Activated effector memory CD4-positive, alpha-beta T cell treated with anti-CD3 and anti-CD28 coated beads, Interleukin-2, amount 50 U/mL, for 16 hours (primary cell): ENCODE measurements around the gene ZIM2.
"Not testable (repeated sequence)": the region's sequence is repeated elsewhere in the genome, so short reads cannot be mapped to it uniquely, and the experiment has no call there.

Source experiments
- DNase-seq: peaks from one replicate; pipeline ENCODE4 v3.0.0-alpha.2; 2020

ZIM2 gene

DNA sequence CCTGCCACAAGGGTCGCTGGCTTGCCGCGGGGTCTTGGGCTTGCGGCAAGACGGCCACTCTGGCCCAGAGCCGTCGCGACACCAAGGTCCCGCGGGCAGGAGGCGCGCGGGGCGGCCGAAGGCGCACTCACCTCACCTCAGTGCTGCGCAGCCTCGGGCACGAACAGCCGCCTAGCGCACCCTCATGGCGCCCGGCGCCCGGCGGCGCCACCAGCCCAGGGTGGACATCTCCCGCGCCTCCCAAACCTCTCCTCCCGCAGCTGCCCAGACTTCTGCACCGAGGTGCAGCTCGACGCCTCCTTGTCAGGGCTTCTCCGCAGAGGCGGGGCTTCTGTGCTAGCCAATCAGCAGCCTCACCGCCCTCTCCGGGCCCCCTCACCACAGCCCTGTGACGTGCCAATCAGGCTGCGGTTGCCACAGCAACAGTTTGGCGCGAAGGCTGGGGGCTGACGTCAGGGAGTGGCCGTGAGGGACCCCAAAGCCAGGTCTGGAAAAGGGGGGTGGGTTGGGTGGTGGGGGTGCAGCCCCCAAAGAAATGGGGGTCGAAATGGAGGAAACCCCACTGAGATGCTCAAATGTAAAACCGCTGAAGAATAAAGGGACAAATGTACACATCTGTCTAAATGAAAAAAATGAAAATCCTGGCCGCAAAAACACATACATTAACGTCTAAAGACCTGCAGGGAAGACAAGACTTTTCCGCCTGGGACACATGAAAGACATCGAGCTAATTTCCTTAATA, at the start of gene ZIM2, which contains the start of gene PEG3:
Gene ZIM2, minus strand, starts transcription at position 276 of the 742 bp plus-strand sequence. CDS start 16,449 bp downstream, outside the sequence.
Gene PEG3, minus strand, starts transcription at position 276 of the 742 bp plus-strand sequence. CDS start 16,071 bp downstream, outside the sequence.
- DNase-seq, result no peak

DNA sequence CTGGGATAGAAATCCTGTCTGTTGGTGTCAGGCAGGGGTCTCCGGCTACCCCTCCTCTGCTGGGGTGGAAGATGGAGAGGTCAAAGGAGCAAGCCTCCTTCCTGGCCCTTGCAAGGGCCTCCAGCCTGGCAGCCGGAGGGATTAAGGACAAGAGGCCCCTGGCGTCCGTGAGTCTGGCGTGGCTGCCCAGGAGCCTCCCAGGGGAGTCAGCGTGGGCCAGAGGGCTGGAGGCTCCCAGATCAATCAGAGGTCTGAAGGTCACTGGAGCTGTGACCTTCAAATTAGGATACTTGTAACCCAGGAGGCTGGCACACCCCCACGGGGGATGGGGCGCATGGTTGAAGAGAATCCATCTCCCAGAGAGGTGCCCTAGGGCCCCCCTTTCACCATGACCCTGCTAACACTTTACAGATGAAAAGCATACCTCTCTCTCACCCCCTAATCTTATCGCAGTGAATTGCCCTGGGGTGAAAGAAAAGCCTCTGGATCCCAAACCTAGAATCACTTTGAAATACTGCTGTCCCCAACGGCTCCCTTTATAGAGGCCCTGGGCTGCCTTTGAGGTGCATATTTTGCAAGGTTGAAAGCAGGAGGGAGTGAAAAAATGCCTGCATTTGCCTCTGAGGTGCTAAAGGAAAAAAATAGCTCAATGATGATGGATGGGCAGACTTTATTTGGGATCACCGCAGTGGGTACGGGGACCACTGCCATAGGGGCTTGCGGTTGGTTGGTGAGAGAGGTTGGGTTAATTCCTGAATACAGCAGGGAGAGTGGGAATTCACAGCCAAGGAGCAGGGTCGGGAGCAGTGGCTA, 44.9 kb upstream of the ZIM2 start:
- DNase-seq, result no peak

DNA sequence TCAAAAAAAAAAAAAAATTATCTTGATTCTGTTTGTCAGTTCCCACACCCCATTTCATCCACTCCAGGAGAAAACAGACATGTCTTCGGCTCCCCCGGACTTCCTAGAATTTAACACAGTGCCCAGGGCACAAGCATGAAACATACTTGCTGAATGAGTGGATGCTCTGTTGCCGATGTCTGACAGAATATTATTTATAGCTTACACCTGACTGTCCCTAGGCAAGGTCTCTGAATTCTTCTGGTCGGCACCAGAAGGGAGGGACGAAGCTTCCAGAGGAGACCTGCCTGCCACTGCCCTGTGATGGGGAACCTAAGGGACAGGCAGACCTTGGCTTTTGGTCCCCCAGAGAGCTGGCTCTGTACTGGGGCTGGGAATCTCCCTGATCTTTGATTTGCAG, 43.9 kb upstream of the ZIM2 start:
- no peak for DNase-seq

DNA sequence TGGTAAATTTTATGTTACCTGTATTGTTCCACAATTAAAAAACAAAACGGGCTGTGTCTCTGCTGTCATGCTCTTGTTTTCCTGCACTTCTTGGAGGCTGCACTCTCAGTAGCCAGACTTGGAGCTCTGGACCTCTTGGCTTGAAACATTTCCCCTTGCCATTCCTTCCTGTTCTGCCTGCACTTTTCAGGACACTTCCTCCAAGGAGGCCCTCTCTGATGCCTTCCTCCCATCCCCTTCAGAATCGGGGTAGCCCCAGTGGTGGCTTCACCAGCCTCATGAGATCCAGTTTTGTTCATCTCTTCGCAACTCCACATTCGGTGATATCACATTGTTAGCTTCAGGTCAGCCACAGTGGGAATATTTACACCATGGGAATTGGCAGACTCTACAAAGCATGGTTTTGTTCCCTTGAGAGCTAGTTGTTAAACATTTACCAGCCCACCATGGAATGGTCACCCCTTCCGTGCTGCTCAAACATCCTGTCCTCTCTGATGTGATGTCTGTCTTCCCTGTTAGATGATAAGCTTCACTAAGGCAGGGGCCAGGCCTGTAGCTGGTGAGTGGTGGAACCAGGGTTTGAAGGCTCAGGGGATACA, 40.2 kb upstream of the ZIM2 start:
- no peak for DNase-seq

DNA sequence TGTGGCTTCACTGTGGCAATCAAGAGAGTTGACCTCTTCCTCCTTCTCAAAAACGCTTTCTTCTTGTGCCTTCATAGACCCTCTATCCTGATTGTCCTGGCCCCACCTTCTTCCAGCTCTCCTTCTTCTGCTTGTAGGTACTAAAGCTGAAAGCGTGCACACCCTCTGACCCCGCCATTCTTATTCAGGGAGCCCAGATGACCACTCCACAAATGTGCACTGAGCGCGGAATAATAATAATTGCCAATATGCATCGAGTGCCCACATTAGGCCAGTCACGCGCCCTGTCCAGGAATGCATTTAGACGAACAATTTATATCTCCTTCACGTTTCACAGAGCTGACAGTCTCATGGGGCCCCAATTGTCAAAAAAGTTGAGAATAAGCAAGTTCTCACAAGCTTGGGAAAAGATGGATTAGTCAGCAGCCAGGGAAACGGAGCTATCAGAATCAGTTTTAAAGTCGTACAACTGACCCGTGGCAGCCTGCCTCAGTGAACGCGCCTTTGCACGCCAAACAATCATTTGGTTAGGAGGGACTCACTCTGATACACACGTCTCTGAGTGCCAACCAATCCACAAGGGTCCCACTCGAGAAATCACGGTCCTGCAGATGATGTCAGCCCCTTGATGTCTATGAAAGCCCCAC, 36.7 kb upstream of the ZIM2 start:
- DNase-seq, result no peak

DNA sequence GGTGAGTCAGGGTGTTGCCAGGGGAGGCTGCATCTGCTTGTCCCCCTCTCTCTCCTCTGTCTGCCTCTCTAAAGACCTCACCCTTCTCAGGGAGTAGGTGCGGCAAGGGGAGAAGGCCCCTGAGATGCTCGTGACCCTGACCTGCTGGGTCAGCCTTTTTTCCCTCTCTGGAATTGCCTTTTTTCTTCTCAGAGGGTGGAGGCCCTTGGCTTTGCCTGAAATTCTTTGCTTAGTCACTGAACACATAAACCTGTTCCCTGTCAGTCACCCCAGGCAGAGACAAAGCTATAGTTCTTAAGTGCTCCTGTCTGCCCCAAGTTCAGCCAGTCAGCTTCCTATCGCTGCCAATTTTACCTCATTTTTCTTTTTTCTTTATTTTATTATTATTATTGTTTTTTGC, 35.2 kb upstream of the ZIM2 start:
- DNase-seq, result no peak

DNA sequence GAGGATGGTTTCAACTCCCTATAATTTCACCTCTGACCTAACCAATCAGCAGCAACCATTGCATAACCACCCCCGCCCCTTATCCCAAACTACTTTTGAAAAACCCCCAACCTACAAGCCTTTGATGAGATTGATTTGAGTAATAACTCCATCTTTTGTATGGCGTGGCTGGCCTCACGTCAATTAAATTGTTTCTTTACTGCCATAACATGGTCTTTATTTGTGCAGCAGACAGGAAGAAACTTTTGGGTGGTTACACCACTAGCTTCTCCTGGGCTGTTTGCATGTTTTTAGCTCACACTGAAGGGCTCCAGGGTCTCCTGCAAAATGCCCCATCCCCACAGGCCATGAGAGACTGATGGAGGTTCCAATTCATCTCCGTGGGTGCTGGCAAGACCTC, 34.0 kb upstream of the ZIM2 start:
- DNase-seq, result no peak

DNA sequence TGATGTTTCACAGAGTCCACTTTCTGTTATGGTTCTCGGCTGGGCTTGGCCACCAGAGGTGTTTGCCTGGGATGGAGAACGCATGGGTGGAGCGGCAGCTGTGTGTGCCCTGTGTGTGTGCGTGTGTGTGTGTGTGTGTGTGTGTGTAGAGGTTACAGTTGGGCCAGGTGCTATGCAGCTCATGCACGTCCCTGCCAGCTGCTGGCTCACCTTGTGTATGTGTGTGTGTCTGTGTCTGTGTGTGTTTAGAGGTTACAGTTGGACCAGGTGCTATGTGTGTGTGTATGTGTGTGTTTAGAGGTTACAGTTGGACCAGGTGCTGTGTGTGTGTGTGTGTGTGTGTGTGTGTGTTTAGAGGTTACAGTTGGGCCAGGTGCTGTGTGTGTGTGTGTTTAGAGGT, 33.0 kb upstream of the ZIM2 start:
- DNase-seq, result no peak

DNA sequence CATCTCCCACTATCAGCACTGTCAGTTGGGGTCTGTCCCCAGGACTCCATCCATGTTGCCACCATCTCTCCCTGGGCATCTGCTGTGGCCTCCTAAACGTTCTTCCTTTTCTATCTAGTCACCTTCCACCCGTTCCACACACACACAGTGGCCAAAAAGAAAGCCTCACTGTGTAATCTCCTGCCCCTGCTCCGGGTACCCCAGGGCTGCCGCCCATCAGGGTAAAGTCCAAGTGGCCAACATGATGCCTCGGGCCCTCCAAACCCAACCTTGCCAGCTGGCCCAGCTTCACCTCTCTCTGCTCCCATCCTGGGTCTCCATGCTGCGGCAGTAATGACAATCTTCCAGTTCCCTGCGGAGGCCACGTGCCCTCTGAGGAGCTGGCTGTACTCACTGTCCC, 29.4 kb upstream of the ZIM2 start:
- DNase-seq, result no peak

DNA sequence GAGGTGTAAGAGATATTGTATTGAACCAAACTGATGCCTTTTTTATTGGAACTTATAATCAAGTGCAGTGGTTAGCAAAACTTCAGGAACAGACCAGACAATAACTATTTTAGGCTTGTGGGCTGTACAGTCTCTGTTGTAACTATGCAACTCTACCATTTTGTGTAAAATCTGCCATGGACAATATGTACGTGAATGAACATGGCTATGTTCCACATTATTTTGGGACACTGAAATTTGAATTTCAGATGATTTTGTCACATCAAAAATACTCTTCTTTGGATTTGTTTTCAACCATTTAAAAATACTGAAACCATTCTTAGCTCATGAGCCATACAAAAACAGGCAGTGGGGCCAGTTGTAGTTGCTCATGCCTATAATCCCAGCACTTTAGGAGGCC, 27.9 kb upstream of the ZIM2 start:
- DNase-seq, result no peak

DNA sequence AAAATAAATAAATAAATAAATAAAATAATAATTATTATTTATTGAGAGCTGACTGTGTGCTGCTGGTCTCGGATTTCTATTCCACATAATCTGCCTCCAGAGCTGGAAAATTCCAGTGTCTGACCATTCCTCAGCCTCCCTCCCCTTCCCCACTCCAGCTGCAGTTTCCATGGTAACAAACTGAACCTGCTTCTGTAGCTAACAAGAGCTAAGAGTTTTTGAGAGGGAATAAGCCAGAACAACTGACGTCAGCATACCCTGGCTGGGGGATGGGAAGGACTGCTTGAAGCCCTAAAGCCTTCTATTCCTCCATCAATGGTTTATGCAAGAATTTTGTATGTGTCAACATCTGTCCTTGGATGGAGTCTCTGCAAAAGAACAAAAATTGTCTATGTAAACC, 26.0 kb upstream of the ZIM2 start:
- no peak for DNase-seq

DNA sequence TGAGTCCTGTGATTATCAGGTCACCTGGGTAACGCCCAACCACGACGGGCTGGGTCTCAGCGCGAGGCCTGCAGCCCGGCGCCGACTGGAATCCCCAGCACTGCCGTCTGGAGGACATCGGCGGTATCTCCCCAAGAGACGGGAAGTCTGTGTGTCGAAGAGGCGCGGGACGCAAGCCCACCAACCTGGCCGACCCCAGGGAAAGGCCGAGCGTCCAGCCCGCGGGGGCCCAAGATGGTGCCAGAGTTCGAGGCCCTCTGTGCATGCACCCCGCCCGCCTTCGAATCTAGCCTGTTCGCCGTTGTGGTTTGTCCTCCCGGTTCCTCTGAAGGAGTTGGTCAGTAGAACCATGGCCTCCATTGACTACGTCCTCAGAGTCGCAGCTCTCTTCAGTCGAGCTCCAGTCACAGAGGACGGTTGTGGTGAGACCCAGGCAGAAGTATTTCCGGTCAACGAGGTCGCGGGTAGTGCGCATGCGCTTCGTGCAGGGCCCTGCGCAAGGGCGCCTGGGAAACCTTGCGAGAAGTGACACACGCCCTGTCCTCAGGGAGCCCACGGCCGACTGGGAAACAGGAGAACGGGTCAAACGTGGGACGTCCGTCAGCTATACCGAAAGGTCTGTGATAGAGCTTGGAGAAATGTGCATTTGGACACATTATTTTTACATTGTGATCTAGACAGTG, 24.1 kb upstream of the ZIM2 start:
- DNase-seq, result no peak

DNA sequence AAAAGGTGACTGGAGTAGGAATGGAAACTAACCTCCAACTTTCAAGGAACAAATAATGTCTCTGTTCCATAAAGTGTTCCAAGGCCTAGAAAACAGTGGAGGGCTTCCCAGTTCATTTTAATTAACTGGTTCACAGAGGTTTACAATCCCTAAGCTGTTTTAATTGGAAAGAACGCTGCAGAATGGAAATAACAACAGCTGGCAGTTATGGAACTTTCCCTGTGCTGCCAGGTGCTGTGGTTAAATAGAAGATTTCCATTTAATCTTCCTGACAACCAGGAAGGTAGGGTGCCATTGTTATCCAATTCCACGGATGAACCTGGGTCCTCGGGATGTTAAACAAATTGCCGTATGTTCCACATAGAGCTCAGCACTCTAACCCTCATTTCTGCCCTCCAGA, 22.2 kb upstream of the ZIM2 start:
- DNase-seq, result no peak

DNA sequence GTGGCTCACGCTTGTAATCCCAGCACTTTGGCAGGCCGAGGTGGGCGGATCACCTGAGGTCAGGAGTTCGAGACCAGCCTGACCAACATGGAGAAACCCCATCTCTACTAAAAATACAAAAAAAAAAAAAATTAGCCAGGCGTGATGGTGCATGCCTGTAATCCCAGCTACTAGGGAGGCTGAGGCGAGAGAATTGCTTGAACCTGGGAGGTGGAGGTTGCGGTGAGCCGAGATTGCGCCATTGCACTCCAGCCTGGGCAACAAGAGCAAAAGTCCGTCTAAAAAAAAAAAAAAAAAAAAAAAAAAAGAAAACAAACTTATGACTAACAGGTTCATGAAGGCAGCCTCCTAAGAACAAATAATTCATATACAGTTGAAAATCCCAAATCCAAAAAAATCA, 19.9 kb upstream of the ZIM2 start:
- not testable (repeated sequence) for DNase-seq

DNA sequence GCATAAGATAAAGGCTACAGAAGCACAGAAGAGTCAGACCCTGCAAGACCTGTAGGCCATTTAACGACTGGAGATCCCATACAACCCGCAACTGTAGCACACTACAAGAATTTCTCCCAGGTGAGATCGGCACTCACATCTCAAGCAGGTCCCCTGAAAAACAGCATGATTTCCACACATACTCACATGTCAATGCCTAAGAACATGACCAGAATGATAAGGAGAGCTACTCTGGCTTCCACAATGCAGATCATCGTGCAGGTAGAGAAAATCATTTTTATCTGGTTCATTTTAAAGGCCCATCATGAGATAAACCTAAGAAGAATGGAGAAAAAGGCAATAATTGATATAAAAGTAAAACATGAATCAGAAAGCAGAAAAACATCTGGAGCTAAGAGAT, 17.5 kb upstream of the ZIM2 start:
- no peak for DNase-seq

DNA sequence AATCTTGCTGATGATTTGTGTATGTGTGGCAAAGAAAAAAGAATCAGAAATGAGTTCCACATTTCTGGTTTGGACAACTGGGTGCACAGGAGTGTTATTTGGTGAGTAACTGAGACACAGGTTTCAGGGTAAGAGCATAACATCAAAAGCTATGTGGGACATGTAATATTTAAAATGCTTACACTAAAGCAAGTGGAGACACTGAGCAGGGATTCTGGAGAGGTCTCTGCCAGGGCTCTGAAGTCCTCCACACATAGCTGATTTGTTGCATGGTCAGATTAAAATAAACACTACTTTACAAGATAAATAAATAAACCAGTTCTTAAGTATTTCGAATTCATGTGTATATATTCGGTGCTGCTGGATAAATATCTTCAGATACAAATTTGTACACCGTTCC, 16.3 kb upstream of the ZIM2 start:
- no peak for DNase-seq

DNA sequence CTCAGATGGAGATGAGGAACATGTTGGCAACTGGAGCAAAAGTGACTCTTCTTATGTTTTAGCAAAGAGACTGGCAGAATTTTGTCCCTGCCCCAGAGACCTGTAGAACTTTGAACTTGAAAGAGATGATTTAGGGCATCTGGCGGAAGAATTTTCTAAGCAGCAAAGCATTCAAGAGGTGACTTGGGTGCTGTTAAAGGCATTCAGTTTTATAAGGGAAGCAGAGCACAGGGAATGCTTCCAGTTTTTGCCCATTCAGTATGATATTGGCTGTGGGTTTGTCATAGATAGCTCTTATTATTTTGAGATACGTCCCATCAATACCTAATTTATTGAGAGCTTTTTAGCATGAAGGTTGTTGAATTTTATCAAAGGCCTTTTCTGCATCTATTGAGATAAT, 11.8 kb upstream of the ZIM2 start:
- not testable (repeated sequence) for DNase-seq

DNA sequence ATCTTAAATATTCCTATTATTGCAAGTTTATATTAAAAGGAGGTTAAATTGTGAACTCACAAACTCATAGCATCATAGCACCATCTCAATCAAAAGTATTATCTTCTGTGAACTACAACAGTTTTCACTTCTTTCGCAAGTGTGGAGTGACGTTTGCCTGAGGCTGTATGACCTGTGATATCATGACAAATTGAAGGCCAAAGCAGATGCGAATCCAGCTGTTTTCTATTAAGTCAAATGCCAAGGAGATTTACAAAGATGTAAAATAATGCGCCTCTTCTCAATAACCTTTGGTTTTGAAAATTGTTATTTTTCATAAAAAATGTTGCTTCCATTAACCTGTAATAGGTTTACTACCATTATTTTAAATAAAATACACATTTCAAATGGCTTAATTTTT, 7.6 kb upstream of the ZIM2 start:
- DNase-seq, result no peak

DNA sequence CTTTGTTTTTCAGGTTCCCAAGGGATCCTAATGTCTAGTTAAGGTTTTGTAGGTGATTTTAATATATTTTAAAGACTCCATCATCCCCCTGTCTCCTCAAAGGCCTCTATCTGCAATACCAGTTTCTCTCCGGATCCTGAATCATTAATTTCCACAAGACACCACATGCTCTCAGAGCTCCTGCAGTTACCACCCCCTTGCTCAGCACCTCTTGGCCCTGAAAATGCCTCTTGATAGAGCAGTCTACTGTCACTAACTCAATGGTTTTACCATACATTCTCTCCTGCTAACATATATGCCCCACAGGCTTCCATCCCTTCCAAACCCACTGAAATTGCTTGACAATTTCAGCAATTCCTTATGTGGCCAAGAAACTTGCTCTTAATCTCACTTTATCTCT, 1.9 kb upstream of the ZIM2 start:
- no peak for DNase-seq

DNA sequence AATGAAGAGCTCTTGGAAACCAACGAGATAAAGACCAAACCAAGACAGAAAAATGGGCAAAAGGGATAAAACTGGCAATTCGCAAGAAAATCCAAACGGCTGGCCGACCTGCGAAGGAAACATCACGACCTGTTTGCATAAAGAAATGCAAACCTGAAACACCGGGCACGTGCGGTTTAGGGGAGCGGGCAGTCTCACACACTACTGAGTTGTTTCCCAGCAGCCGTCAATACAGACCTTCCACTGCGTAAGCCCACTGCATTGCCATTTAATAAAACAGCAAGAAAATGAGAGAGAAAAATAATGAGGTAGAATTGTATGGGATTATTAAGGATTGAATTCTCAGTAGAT, 642 bp upstream of the ZIM2 start:
- DNase-seq, result no peak

DNA sequence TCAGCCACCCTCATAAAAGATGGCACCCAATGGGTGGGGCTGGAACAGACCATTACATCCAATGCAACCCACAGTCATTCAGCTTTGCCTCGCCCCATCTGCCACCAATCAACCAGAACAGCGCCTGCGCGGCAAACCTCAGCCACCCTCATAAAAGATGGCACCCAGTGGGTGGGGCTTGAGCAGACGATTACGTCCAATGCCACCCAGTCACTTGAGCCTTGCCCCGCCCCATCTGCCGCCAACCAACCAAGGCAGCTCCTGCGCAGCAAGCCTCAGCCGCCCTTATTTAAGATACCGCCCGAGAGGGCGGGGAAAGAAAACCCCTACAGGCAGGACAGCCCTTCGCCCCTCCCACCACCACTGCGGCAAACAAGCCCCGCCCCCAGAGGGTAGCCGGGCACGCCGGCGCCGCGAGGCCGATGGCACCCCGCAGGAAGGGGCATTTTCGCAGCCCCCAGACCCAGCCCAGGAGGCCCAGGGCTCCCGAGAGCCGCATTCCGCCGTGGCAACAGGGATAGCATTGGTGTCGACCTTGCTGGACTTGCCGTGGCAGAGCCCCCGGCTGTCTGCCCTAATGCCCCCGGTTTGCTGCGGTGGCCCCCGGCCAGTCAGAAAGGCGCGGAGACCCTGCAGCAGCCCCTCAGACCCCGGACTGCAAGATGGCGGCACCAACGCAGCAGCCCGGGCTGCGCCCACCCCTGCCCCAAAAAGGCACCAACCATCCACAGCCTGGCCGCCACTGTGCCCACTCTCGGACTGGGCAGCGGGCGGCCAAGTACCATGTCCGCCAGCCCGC, 675 bp downstream of the ZIM2 start:
- DNase-seq, result no peak
